Measurements from ENCODE around the gene ZNF526. TPM values are rescaled to one million over a fixed set of nuclear protein-coding genes. Genes with fewer than 3 reads are reported as not detected.
A peak's percentile ranks its signal among the peaks of the same experiment; 100 is the strongest.

ZNF526 gene, protein sequence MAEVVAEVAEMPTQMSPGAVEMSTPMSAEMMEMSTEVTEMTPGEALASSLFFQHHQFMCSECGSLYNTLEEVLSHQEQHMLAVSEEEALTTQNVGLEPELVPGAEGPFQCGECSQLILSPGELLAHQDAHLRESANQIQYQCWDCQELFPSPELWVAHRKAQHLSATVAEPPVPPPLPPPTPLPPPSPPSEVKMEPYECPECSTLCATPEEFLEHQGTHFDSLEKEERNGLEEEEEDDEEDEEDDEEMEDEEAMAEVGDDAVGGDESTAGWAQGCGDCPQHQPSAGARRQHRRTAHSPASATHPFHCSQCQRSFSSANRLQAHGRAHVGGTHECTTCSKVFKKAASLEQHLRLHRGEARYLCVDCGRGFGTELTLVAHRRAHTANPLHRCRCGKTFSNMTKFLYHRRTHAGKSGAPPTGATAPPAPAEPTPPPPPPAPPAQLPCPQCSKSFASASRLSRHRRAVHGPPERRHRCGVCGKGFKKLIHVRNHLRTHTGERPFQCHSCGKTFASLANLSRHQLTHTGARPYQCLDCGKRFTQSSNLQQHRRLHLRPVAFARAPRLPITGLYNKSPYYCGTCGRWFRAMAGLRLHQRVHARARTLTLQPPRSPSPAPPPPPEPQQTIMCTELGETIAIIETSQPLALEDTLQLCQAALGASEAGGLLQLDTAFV
- total RNA-seq (2014; rRNA removed; shearing (Covaris generic)), result 9.2 and 10.7 TPM in 2 replicates

DNA sequence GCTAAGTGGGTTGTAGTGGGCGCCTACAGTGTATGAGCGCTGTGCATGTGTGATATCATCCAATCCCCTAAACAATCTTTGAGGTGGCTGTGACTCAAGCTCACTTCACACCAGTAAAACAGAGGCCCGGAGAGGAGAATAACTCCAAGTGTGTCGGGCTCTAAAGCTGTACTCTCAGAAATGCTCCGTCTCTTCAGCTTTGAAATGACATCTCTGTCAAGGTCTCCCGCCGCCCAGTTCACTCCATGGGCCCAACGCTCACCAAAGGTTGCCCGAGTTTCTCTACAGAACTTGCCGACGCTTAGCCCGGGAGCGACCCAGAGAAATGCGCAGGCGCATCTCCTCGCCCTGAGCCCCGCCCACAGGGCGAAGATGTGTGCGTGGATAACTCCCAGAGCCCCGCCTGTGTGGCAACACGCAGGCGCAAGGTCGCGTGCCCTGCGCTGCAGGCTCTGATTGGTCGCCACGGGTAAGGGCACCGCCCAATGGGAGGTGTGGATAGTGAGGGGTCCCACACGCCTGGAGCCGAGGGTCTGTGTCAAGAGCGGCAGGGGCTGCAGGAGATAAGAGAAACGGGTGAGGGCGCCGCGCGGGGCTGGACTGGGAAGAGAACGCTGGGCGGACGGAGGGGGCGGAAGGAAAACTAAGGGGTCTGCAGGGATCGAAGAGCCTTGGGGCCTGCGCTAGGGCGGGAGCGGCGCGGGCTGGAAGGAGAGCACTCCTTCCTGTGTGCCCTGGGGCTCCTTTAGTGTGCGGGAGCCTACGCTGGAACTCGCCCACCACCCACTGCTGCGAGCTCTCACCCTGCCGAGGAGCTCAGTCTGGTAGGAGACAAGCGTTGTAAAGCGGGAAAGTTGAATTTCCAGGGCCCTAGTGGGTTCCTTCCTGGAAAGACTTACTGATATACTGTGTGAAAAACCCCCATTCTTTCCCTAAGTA lies at the start of gene ZNF526:
TSS of gene ZNF526 (plus strand) at position 501 of the 939 bp plus-strand sequence. CDS start 4,092 bp downstream, outside the sequence.
- Histone ChIP-seq H3K27ac (peak within 1 kb of the TSS; percentile 41), H3K9me3 (replicated peaks) (no peaks in the 10 kb centered on the region), H3K4me3 (peak within 1 kb of the TSS; percentile 79), H3K36me3 (peaks cover 5% of the 10 kb centered on the region), H3K4me1 (peaks cover 3% of the 10 kb centered on the region; the same call in 1 of the 2 replicates), H3K27me3 (no peaks in the 10 kb centered on the region)
- peak; percentile 98 for DNase-seq

DNA sequence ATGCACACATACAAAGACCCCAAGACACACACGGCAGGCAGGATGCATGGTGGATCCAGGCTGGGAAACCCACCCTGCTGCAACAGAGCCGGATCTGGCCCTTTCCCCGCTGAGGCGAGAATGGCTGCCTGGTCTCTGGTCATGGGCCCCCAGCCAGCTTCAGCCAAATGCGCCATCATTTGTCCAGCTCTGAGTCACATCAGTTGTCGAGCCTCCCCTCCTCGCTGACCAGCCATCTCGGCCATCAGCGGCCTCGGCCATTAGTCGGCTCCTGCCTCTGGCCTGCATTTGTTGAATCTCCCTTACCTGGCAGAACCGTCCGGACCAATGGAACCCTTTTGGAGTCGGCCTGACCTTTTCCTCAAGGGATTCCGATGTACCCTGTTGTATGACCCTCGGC lies 49.4 kb upstream of the ZNF526 start:
- H3K27me3 ChIP-seq, result peaks cover 31% of the 10 kb centered on the region
- no peak for DNase-seq
- H3K9me3 ChIP-seq (replicated peaks), result no peaks in the 10 kb centered on the region
- no peaks in the 10 kb centered on the region for H3K4me1 ChIP-seq
- H3K36me3 ChIP-seq, result no peaks in the 10 kb centered on the region
- no peak overlapping the region for H3K27ac ChIP-seq
- H3K4me3 ChIP-seq, result no peak overlapping the region

DNA sequence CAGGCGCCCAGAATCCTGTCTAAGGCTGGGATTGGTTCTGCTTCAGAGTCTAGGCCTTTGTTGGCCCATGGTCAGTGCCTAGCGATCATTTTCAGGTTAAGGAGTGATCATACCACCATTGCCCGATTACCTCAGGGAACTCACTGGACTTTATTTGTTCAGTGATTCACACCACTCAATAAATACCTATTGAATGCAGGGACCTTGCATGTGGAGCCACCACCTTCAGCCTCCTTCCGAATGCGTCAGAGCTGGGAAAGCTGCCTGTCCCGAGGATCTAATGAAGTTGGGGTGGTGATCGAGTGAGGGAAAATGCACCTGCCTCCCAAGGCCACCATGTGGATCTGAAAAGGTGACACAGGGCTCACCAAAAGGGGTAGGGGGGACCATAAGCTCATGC lies 47.9 kb upstream of the ZNF526 start:
- Histone ChIP-seq H3K27ac (no peak overlapping the region), H3K27me3 (peaks cover 29% of the 10 kb centered on the region), H3K4me1 (no peaks in the 10 kb centered on the region), H3K4me3 (no peak overlapping the region), H3K9me3 (replicated peaks) (no peaks in the 10 kb centered on the region), H3K36me3 (no peaks in the 10 kb centered on the region)
- no peak for DNase-seq

DNA sequence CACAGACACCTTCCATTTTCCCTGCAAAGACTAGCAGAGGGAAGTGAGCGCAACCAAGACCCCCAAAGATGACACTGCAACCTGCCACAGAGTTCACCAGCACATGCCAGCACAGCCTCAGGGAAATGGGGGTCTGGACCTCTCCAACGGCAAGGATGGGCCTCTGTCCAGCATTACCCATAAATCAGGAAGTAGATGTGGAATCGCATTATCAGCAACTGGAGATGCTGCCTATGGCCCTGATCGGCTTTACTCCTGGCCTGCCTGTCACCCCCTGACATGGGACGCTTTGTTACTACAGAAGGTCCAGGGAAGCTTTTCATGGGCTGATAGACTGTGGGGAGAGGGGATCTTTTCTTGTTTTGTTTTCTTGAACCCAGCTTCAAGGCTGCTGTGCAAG lies 46.4 kb upstream of the ZNF526 start:
- no peak for DNase-seq
- no peaks in the 10 kb centered on the region for H3K4me1 ChIP-seq
- peaks cover 42% of the 10 kb centered on the region for H3K27me3 ChIP-seq
- no peak overlapping the region for H3K27ac ChIP-seq
- H3K4me3 ChIP-seq, result no peak overlapping the region
- H3K9me3 ChIP-seq (replicated peaks), result no peaks in the 10 kb centered on the region
- no peaks in the 10 kb centered on the region for H3K36me3 ChIP-seq

DNA sequence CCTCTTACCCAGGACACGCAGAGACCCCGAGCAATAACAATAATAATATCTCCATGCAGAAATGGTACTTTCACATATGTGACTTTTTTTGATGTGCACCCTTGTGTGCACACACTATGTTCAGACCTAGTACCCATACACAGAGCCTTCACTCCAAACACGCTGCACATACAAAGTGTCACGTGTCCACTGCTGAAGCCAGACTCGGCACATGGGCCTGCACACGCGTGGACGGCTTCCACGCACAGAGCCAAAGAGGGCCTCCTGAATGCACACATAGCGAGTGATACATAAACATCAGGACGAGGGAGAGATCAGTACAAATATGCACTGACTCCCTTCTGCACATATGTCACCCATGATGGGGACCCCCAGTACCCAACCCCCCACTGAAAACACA lies 45.9 kb upstream of the ZNF526 start:
- peaks cover 42% of the 10 kb centered on the region for H3K27me3 ChIP-seq
- H3K4me1 ChIP-seq, result no peaks in the 10 kb centered on the region
- no peak overlapping the region for H3K27ac ChIP-seq
- no peak for DNase-seq
- H3K4me3 ChIP-seq, result no peak overlapping the region
- no peaks in the 10 kb centered on the region for H3K9me3 ChIP-seq (replicated peaks)
- H3K36me3 ChIP-seq, result no peaks in the 10 kb centered on the region

DNA sequence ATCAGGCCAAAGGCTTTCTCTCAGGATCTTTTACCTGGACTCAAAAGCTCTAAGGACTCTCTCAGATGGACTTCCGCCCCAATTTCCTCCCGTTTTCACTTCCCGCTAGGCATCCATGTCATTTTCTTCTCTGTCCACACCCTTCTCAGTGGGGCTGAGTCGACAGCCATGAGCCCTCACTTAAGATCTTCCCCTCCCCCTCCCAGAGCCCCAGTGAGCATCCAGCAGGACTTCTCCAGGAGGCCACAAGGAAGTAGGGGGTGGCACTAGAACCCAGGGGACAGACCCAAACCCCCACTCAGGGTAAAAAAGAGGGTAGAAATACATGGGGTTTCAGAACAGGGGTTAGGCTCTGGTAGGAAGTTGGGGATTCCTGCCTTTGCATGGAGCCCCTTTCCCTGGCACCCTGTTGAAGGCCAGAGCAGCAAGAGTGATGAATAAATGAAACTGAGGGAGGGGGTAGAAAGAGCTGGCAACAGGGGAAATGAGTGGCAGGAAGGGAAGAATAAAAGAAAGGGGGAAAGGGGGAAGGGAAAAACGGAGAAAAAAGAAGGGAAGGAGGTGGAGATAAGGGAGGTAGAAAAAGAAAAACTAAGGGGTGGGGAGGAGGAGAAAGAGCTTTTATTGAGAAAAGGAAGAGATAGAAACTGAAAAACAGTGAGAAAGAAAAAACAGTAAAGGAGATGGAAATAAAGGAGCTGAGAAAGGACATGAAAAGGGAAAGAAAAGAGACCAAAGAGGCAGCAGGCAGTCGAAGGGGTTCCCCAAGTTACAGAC lies 45.0 kb upstream of the ZNF526 start:
- no peak for DNase-seq
- H3K27me3 ChIP-seq, result peaks cover 43% of the 10 kb centered on the region
- H3K36me3 ChIP-seq, result no peaks in the 10 kb centered on the region
- no peak overlapping the region for H3K4me3 ChIP-seq
- H3K4me1 ChIP-seq, result no peaks in the 10 kb centered on the region
- H3K27ac ChIP-seq, result no peak overlapping the region
- H3K9me3 ChIP-seq (replicated peaks), result no peaks in the 10 kb centered on the region

DNA sequence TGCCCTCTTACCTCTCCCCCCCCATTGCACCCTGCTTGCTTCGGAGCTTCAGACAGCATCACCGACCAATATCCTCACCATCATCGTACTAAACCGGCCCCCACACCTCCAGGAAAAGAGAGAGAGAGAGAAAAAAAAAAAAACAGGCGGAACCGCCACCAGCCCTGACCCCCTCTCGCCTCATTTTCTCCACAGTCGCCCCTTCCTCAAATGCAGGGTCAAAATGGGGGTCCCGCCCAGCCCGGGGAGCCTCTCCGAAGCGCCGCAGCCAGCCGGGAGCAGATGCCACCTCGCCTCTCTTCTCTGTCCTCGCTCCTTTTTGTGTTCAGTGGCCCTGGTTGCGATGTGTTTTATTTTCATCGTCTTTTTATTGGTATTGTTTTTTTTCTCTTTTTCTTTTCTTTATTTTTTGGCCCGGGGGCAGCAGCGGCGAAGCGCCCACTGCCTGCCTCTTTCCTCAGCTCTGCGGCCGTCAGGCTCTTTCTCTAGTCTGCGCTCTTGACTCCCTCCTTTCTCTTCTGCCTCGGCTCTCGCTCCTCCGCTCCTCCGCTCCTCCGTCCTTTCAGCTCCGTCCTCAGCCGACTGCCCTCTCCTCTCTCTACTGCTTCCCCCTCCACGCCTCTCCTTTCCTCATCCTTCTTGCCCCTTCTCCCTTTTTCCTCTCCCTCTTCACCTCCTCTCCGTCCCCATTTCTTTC lies 44.0 kb upstream of the ZNF526 start:
- DNase-seq, result no peak
- Histone ChIP-seq H3K27me3 (peaks cover 41% of the 10 kb centered on the region), H3K27ac (no peak overlapping the region)

DNA sequence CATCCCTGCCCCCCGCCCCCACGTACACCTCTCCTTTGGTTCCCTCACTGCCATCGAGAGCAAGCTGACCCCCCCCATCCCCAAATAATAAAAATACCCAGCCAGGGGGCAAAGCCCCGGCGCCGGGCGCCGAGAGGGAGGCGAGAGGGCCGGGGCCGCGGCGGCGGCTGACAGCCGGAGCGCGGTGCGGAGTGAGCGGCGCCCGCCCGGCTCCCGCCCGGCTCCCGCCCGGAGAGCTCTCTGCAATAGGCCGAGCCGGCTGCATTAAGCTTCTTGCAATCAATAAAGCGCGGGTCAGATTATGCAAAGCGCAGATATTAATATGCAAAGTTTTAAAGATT lies 43.5 kb upstream of the ZNF526 start:
- Histone ChIP-seq H3K4me3 (peak overlapping the region; percentile 24), H3K27ac (no peak overlapping the region), H3K4me1 (no peaks in the 10 kb centered on the region), H3K36me3 (no peaks in the 10 kb centered on the region), H3K27me3 (peaks cover 40% of the 10 kb centered on the region), H3K9me3 (replicated peaks) (no peaks in the 10 kb centered on the region)
- peak in 1 of 2 experiments; percentile 27 for DNase-seq

More for the DNA sequence above, 44.0 kb upstream of the ZNF526 start:
- Histone ChIP-seq H3K36me3 (no peaks in the 10 kb centered on the region), H3K4me3 (peak overlapping the region; percentile 24), H3K9me3 (replicated peaks) (no peaks in the 10 kb centered on the region), H3K4me1 (no peaks in the 10 kb centered on the region)

DNA sequence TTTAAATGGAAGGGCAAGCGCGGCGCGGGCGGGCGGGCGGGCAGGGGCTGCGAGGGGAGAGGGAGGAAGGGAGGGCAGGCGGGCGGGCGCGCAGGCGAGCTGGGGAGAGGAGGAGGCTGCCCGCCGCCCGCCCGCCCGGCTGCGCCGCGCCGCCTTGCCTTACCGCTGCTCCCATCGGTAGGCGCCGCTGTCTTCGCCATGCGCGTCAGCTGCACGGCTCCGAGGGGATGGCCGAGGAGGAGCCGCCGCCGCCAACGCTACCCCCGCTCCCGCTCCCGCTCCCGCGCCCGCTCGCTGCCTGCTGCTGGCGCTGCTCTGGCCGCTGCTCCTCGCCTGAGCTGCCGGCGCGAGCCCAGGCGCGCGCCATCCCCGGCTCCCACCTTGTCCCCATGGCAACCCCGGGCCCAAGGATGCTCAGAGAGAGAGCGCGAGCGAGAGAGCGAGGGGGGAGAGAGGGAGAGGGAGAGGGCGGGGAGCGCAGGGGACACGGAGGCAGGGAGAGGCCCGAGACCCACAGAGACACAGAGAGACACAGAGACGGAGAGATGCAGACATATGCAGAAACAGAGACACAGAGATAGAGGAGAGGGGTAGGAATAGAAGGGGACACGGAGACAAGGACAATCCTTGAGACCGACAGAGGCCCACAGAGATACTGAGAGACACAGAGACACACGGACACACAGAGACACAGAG lies 43.0 kb upstream of the ZNF526 start:
- no peaks in the 10 kb centered on the region for H3K4me1 ChIP-seq
- H3K9me3 ChIP-seq (replicated peaks), result no peaks in the 10 kb centered on the region
- peak overlapping the region; percentile 24; the same call in 1 of the 2 replicates for H3K4me3 ChIP-seq
- no peaks in the 10 kb centered on the region for H3K36me3 ChIP-seq
- peak; percentile 77 to 79 for DNase-seq
- no peak overlapping the region for H3K27ac ChIP-seq
- H3K27me3 ChIP-seq, result peaks cover 40% of the 10 kb centered on the region

DNA sequence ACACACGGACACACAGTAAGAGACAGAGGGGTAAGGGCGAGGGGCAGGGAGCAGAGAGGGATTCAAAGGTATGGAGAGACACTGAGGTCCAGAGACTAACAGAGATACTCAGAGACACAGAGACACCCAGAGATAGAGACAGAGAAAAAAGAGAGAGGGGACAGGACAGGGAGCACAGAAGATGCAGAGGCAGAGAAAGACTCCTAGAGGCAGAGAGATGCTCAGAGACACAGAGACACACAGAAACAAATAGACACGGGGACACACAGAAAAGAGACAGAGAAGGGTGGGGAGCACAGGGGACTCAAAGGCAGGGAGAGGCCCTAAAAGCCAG lies 42.5 kb upstream of the ZNF526 start:
- Histone ChIP-seq H3K4me3 (no peak overlapping the region), H3K27ac (no peak overlapping the region), H3K4me1 (no peaks in the 10 kb centered on the region), H3K9me3 (replicated peaks) (no peaks in the 10 kb centered on the region), H3K36me3 (no peaks in the 10 kb centered on the region), H3K27me3 (peaks cover 40% of the 10 kb centered on the region)
- no peak for DNase-seq

DNA sequence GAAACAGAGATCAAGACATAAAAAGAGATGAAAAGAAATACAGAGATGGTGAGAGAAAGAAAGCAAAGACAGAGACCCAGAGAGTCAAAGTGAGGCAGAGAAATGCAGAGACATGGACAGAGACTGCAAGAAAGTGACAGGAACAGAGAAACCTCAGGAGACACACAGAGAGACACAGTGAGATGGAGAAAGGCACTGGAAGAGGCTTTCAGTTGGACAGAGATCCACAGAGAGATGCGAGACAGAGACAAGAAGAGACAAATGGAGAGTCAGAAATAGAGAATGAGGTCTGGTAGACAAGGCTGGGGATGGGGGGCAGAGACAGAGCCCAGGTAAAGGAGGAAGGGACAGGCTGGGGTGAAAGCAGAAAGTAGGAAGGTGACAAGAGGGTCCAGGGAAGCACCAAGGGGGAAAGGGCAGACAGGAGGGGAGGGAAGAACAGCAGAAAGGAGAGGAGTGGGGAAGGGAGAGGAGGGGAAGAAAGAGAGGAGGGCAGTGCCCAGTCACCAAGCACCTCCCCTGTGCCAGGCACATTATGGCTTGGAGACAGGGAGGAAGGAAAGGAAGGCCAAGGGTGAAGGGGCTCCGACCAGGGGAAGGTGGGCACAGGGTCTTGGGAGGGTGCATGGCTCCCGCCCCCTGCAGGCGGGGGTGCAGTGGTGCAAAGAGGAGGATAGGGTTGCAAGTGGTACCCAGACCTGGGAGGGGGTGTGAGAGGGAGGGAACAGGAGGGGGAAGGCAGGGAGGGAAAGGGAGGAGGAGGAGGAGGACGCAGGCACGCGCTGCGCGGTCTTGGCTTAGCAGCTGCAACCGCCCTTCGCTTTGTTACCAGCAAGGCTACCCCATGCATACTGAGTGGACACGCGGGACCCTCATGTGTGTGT lies 41.1 kb upstream of the ZNF526 start:
- Histone ChIP-seq H3K4me1 (no peaks in the 10 kb centered on the region), H3K9me3 (replicated peaks) (no peaks in the 10 kb centered on the region), H3K27me3 (peaks cover 39% of the 10 kb centered on the region), H3K27ac (no peak overlapping the region), H3K36me3 (no peaks in the 10 kb centered on the region), H3K4me3 (no peak overlapping the region)
- peak; percentile 24 to 26 for DNase-seq

DNA sequence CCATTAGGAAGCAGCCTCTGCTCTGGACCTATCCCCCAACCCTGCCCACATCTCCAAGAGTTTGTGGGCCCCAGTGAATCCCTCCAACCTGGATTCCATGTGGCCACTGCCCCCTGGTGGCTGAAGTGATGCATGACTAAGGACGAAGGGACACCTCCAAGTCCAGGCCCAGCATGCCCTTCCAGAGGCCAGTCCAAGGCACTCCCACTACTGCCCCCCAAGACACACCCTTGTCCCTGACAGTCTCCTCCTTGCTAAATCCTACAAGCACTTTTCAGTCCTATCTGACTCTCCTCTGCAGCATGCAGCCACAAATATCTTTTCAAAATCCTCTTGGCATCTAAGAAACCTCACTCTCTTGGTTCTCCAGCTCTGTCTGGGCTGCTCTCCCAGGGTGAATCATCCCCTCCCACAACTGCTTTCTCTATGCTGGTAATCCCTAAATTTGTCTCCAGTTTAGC lies 35.7 kb upstream of the ZNF526 start:
- no peaks in the 10 kb centered on the region for H3K4me1 ChIP-seq
- no peaks in the 10 kb centered on the region for H3K9me3 ChIP-seq (replicated peaks)
- H3K27ac ChIP-seq, result no peak overlapping the region
- peak; percentile 82 to 93 for DNase-seq
- no peaks in the 10 kb centered on the region for H3K36me3 ChIP-seq
- peaks cover 13% of the 10 kb centered on the region for H3K27me3 ChIP-seq
- H3K4me3 ChIP-seq, result no peak overlapping the region

Data from SJCRH30 (cell line).